AG04449 (cell line): Measurements from ENCODE around the gene TEX48.

ENCODE experiments used
- CTCF ChIA-PET: fragments of 350-600 bp; formaldehyde crosslinking; extraction: SDS; loops from one replicate; lab custom pipeline; 2021; ENCODE audit warnings: antibody characterized with exemption; lab: Yijun Ruan, JAX
- POLR2A ChIA-PET: fragments of 400-600, 350-600 bp; formaldehyde crosslinking; extraction: SDS; loops from one replicate; lab custom pipeline; 2020; ENCODE audit warnings: antibody characterized with exemption, inconsistent platforms; lab: Yijun Ruan, JAX
- DNase-seq: peaks from one replicate; pipeline ENCODE4 v3.0.0-alpha.2; 2010; ENCODE audit warnings: low read depth, low spot score
- H3K4me3 ChIP-seq: 2 replicates; pipeline ENCODE4 v1.5.1; 2011; ENCODE audit warnings: low read depth, mild to moderate bottlenecking, control low read depth, low read length
- CTCF ChIP-seq: IDR thresholded peaks from one replicate; pipeline ENCODE4 v1.5.1; 2011; ENCODE audit warnings: mild to moderate bottlenecking, moderate library complexity, low read length, control low read depth, inconsistent platforms; ENCODE audit not compliant: insufficient read depth; ENCODE audit errors: missing control alignments

The TEX48 gene

GRCh38 chr9:114633438-114634089 lies 48.4 kb downstream of the TEX48 start:
- CTCF ChIA-PET = no interaction called here
- no peak for DNase-seq
- H3K4me3 ChIP-seq = no peak overlapping the region
- POLR2A ChIA-PET = interaction anchor here (0.5 kb wide), 1 partner anchor 507 kb away, joined by 3 read pairs; no protein-coding TSS in a partner anchor
- no peak for TF ChIP-seq CTCF

- TF ChIP-seq CTCF = no peak
- ChIA-PET CTCF (interaction anchor here (0.6 to 3.2 kb wide), 2 partner anchors 22 to 27 kb away, joined by 4 to 13 read pairs; no protein-coding TSS in a partner anchor), POLR2A (no interaction called here)
- DNase-seq = no peak
- no peak overlapping the region for H3K4me3 ChIP-seq
Observed at GRCh38 chr9:114631166-114631565, 50.8 kb downstream of the TEX48 start.

DNA sequence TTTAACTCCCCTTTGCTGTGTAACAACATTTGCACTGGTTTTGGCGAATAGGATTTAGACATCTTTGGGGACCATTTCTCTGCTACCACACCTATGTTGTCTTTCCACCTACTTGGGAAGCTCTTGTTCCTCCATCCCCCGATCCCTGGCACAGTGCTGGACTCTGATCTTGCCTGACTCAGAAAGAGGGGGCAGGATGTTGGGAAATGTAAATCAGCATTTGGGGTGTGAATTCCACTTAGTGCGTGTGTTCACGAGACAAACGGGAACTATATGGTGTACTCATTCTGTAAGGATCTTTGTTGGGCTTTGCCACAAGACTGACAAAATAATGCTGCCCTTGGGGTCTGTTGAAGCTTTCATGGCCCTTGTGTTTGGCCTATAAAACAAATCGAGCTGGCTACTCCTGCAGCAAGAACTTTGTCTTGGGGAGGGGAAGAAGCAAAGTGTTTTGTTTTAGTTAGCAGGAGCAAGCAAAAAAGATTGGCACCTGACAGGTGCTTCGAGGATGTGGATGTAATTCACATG lies 52.4 kb downstream of the TEX48 start:
- no peak for TF ChIP-seq CTCF
- ChIA-PET CTCF (interaction anchor here (0.6 to 3.2 kb wide), 6 partner anchors 24 to 285 kb away, joined by 3 to 13 read pairs (median 3); no protein-coding TSS in a partner anchor), POLR2A (no interaction called here)
- no peak overlapping the region for H3K4me3 ChIP-seq
- DNase-seq = no peak

DNA sequence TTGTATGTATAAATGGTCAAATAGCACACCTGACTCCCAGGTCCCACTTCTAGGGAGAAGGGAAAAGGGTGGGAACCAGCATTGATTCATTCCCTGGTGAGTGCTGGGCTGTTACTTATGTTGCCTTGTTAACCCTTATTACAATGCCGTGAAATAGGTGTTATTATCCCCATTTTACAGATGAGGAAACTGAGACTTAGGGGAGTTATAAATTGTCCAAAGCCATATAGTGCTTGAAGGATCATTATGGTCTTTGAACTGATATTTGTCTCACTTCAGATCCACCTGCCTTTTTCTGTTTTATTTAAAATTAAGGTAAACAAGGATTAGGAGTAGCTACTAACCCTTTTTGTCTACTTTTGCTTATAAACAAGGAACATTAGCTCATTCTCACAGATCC lies 54.4 kb downstream of the TEX48 start:
- ChIA-PET POLR2A (no interaction called here), CTCF (interaction anchor here (0.7 to 1.1 kb wide), 2 partner anchors 11 to 222 kb away, joined by 3 read pairs; no protein-coding TSS in a partner anchor)
- no peak overlapping the region for H3K4me3 ChIP-seq
- TF ChIP-seq CTCF = no peak
- no peak for DNase-seq

DNA sequence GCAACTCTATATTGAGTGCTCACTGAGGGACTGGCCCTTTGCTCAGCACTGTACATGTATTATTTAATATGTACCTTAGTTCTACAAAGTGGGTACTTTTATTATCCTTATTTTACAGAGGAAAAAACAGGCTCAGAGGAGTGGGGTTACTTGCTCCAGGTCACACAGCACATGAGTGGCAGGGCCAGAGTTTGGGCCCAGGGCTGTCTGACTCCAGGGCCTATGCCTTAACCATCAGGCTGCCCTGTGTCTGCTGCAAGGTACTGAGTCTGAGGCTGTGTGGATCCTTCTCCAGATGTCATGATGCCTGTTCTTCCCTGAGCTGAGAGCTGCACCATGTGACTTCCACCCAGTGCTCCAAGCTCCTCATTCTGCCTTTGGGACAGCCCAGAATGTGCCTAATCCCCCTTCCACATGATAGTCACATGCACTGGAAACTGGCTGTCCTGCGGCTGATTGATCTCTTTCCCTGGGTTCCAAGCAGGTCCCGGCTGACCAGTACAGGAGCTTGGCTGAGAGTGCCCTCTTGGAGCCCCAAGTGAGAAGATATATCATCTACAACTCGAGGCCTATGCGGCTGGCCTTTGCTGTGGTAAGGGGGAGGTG lies 55.5 kb downstream of the TEX48 start:
- no peak for TF ChIP-seq CTCF
- no peak overlapping the region for H3K4me3 ChIP-seq
- ChIA-PET CTCF (interaction anchor here (1.1 kb wide), 1 partner anchor 221 kb away, joined by 3 read pairs; no protein-coding TSS in a partner anchor), POLR2A (no interaction called here)
- DNase-seq = no peak

- H3K4me3 ChIP-seq = no peak overlapping the region
- TF ChIP-seq CTCF = no peak
- DNase-seq = no peak
- POLR2A ChIA-PET = no interaction called here
- CTCF ChIA-PET = interaction anchor here (1.6 kb wide), 1 partner anchor 28 kb away, joined by 4 read pairs; no protein-coding TSS in a partner anchor
Observed at GRCh38 chr9:114624677-114625076, 57.3 kb downstream of the TEX48 start.
